ENCODE measurements around the gene GRM5. TPM values are rescaled to one million over a fixed set of nuclear protein-coding genes. Genes with fewer than 3 reads are reported as not detected.
"Not testable (repeated sequence)": the region's sequence is repeated elsewhere in the genome, so short reads cannot be mapped to it uniquely, and the experiment has no call there.

GRM5 gene
- total RNA-seq, 2 donors from 2014 or later: 0.17 TPM; not detected in 1

GRCh38 chr11:88475991-88476418, 589.8 kb downstream of the GRM5 start:
- Histone ChIP-seq H3K9me3 (no peaks in the 10 kb centered on the region), H3K4me1 (replicated peaks) (no peaks in the 10 kb centered on the region), H3K36me3 (no peaks in the 10 kb centered on the region), H3K27ac (no peak overlapping the region), H3K27me3 (replicated peaks; ENCODE audit: insufficient read depth) (no peaks in the 10 kb centered on the region), H3K4me3 (no peak overlapping the region)
- intact Hi-C loops (cut with DNase I): no loop called here
- 5% methylated on average over 1 of the region's 1 CpG for WGBS
- DNase-seq (ENCODE audit: low spot score): no peak
- TF ChIP-seq POLR2AphosphoS5 (IDR thresholded peaks at IDR 0.05) (no peak), POLR2A (IDR thresholded peaks at IDR 0.05) (no peak), CTCF (IDR thresholded peaks at IDR 0.05) (no peak)

- Histone ChIP-seq H3K4me3 (no peak overlapping the region), H3K4me1 (replicated peaks) (no peaks in the 10 kb centered on the region), H3K27ac (no peak overlapping the region), H3K27me3 (replicated peaks; ENCODE audit: insufficient read depth) (no peaks in the 10 kb centered on the region), H3K36me3 (no peaks in the 10 kb centered on the region), H3K9me3 (no peaks in the 10 kb centered on the region)
- DNase-seq (ENCODE audit: low spot score): no peak
- TF ChIP-seq CTCF (IDR thresholded peaks at IDR 0.05): no peak
- TF ChIP-seq POLR2AphosphoS5 (IDR thresholded peaks at IDR 0.05): no peak
- no peak for TF ChIP-seq POLR2A (IDR thresholded peaks at IDR 0.05)
- 41% methylated on average over 2 of the region's 2 CpGs for WGBS
- intact Hi-C loops (cut with DNase I): no loop called here
These were observed 591.1 kb downstream of the GRM5 start for GRCh38 chr11:88474655-88475054.

GRCh38 chr11:88469561-88470225, 596.1 kb downstream of the GRM5 start:
- Histone ChIP-seq H3K27me3 (replicated peaks; ENCODE audit: insufficient read depth) (no peaks in the 10 kb centered on the region), H3K27ac (no peak overlapping the region), H3K4me3 (no peak overlapping the region), H3K4me1 (replicated peaks) (no peaks in the 10 kb centered on the region), H3K36me3 (no peaks in the 10 kb centered on the region), H3K9me3 (no peaks in the 10 kb centered on the region)
- no peak for TF ChIP-seq CTCF (IDR thresholded peaks at IDR 0.05)
- TF ChIP-seq POLR2AphosphoS5 (IDR thresholded peaks at IDR 0.05): no peak
- no peak for TF ChIP-seq POLR2A (IDR thresholded peaks at IDR 0.05)
- 62% methylated on average over 6 of the region's 6 CpGs for WGBS
- intact Hi-C loops (cut with DNase I): no loop called here
- DNase-seq (ENCODE audit: low spot score): no peak

- DNase-seq (ENCODE audit: low spot score): no peak
- Histone ChIP-seq H3K27ac (no peak overlapping the region), H3K9me3 (no peaks in the 10 kb centered on the region), H3K36me3 (no peaks in the 10 kb centered on the region), H3K4me3 (no peak overlapping the region), H3K4me1 (replicated peaks) (no peaks in the 10 kb centered on the region), H3K27me3 (replicated peaks; ENCODE audit: insufficient read depth) (no peaks in the 10 kb centered on the region)
- 83% methylated on average over 4 of the region's 4 CpGs for WGBS
- TF ChIP-seq CTCF (IDR thresholded peaks at IDR 0.05) (no peak), POLR2A (IDR thresholded peaks at IDR 0.05) (no peak), POLR2AphosphoS5 (IDR thresholded peaks at IDR 0.05) (no peak)
- intact Hi-C loops (cut with DNase I): no loop called here
These were observed 601.3 kb downstream of the GRM5 start for GRCh38 chr11:88464528-88464927.

- H3K27me3 ChIP-seq (replicated peaks; ENCODE audit: insufficient read depth); H3K27ac ChIP-seq; H3K4me3 ChIP-seq; H3K9me3 ChIP-seq; H3K36me3 ChIP-seq; intact Hi-C loops (cut with DNase I); H3K4me1 ChIP-seq (replicated peaks); DNase-seq (ENCODE audit: low spot score): not testable (repeated sequence)
- WGBS: 79% methylated on average over 6 of the region's 6 CpGs
These were observed 602.5 kb downstream of the GRM5 start for GRCh38 chr11:88463301-88463700.

GRCh38 chr11:88458047-88458446, 607.7 kb downstream of the GRM5 start:
- intact Hi-C loops (cut with DNase I); H3K4me1 ChIP-seq (replicated peaks); H3K36me3 ChIP-seq; H3K27me3 ChIP-seq (replicated peaks; ENCODE audit: insufficient read depth); H3K9me3 ChIP-seq; H3K4me3 ChIP-seq; DNase-seq (ENCODE audit: low spot score); H3K27ac ChIP-seq: not testable (repeated sequence)
- 87% methylated on average over 4 of the region's 4 CpGs for WGBS

Data from prostate gland (tissue), 2 donors.